Measurements from ENCODE around the gene CDYL2.

Gene CDYL2

GRCh38 chr16:80703131-80704071 is 101.0 kb downstream of the CDYL2 start:
- no peak for DNase-seq

- no peak for DNase-seq
Observed at GRCh38 chr16:80702696-80703095, 101.7 kb downstream of the CDYL2 start.

GRCh38 chr16:80700558-80700957 is 103.8 kb downstream of the CDYL2 start:
- DNase-seq: no peak

- no peak for DNase-seq
Observed at GRCh38 chr16:80695020-80695419, 109.4 kb downstream of the CDYL2 start.

GRCh38 chr16:80693553-80693952 is 110.8 kb downstream of the CDYL2 start:
- no peak for DNase-seq

GRCh38 chr16:80692270-80692669 is 112.1 kb downstream of the CDYL2 start:
- DNase-seq: no peak

GRCh38 chr16:80691111-80691741 is 113.2 kb downstream of the CDYL2 start:
- no peak for DNase-seq

- no peak for DNase-seq
Observed at GRCh38 chr16:80689487-80689886, 114.9 kb downstream of the CDYL2 start.

GRCh38 chr16:80687606-80688005 is 116.8 kb downstream of the CDYL2 start:
- no peak for DNase-seq

GRCh38 chr16:80684906-80685305 is 119.5 kb downstream of the CDYL2 start:
- no peak for DNase-seq

GRCh38 chr16:80684136-80684765 is 120.1 kb downstream of the CDYL2 start:
- no peak for DNase-seq

GRCh38 chr16:80683646-80684045 is 120.8 kb downstream of the CDYL2 start:
- no peak for DNase-seq

GRCh38 chr16:80682421-80683070 is 121.9 kb downstream of the CDYL2 start:
- no peak for DNase-seq

GRCh38 chr16:80681436-80681835 is 123.0 kb downstream of the CDYL2 start:
- DNase-seq: no peak

GRCh38 chr16:80680839-80681238 is 123.6 kb downstream of the CDYL2 start:
- no peak for DNase-seq

GRCh38 chr16:80680046-80680445 is 124.4 kb downstream of the CDYL2 start:
- DNase-seq: no peak

GRCh38 chr16:80674884-80675283 is 129.5 kb downstream of the CDYL2 start:
- no peak for DNase-seq

GRCh38 chr16:80672379-80672778 is 132.0 kb downstream of the CDYL2 start:
- no peak for DNase-seq

- no peak for DNase-seq
Observed at GRCh38 chr16:80671281-80671849, 133.0 kb downstream of the CDYL2 start.

- no peak for DNase-seq
Observed at GRCh38 chr16:80670170-80670865, 134.1 kb downstream of the CDYL2 start.

GRCh38 chr16:80669673-80670072 is 134.7 kb downstream of the CDYL2 start:
- no peak for DNase-seq

GRCh38 chr16:80667925-80668324 is 136.5 kb downstream of the CDYL2 start:
- no peak for DNase-seq
